Measurements from ENCODE around the gene SSR4.
"Not testable (repeated sequence)": the region's sequence is repeated elsewhere in the genome, so short reads cannot be mapped to it uniquely, and the experiment has no call there.

Gene SSR4

DNA sequence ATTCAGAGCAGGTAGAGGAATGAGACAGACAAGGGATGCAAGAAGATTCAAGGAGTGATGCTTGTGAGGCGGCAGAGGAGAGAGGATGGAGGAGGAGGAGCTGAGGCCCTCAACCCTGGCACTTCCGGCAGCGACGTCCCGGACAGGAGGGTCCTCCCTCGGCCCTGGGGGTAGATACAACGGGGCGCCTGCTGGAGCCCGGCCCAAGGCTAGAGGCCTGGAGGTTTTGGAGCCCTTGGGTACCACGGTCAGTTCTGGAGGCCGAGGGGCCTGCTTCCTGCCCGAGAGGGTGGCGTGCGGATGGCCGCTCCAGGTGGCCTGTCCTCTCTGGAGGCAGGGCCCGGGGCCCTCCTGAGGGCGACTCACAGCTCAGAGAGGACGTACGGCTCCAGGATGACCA is 13.5 kb downstream of the SSR4 start:
- no peak for DNase-seq

DNA sequence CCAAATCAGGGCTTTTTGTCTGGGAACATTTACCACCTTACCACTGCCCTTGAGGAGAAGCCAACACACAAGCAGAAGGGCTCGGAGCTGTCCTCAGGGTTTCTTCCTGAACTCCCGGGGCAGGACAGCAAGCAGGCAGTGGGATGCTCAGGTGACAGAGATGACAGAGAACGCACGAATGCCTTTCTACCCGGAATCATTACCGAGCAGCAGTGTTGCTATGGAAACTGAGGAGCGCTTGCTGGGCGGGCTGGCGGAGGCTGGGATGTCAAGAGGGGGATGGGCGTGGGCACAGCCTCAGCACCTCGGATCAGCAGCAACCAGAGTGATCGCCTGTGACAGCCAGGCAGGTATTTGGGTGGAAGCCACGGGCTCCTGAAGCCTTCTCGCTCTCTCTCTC is 17.8 kb downstream of the SSR4 start:
- DNase-seq = no peak

DNA sequence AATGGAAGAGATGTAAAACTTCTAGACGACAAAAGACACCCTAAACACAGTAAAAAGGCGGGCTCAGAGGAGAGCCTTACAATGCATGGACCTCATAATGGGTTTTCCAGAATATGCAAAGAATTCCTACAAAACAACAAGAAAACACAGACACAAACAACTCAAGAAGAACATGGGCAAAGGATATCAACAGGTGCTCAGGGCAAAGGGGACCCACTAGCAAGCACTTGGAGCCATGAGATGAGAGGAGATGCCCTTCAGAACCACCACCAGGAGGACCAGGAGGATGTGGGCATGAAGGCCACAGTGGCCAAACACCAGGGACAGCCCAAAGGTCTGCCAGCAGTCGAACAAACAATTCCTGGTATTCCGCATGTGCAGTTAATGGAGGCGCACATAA is 18.7 kb downstream of the SSR4 start:
- DNase-seq = no peak

DNA sequence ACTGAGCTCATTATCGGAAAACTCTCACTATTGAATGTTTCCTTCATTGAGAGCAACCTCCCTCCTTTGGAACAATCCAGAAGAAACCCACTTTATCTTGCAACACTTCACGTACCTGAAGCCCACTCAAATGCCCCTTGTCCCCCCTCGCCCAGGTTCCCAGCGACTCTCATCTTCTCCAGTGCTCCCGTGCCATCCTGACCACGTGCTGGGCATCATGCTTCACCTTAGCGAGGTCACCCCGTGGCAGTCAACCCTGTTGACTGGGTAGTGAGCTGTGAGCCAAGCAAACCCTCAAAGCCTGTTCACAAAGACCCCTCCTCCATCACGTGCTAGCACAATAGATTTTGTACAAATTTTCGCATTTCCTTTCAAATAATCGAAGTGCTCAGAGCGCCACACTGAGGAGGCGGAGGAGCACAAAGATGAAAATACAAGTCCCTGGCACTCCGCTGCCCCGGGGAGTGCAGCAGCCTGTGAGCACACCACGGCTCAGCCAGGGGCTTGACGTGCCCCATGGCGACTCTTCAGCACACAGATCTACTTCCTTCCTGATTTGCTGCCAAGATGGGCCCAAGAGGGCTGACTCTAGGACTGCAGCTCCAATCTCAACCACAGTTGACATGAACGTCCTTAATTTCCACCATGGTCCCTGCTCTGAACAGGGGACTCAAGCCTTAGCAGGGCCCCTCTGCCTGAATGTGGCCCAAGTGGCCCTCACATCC is 20.3 kb downstream of the SSR4 start:
- no peak for DNase-seq

DNA sequence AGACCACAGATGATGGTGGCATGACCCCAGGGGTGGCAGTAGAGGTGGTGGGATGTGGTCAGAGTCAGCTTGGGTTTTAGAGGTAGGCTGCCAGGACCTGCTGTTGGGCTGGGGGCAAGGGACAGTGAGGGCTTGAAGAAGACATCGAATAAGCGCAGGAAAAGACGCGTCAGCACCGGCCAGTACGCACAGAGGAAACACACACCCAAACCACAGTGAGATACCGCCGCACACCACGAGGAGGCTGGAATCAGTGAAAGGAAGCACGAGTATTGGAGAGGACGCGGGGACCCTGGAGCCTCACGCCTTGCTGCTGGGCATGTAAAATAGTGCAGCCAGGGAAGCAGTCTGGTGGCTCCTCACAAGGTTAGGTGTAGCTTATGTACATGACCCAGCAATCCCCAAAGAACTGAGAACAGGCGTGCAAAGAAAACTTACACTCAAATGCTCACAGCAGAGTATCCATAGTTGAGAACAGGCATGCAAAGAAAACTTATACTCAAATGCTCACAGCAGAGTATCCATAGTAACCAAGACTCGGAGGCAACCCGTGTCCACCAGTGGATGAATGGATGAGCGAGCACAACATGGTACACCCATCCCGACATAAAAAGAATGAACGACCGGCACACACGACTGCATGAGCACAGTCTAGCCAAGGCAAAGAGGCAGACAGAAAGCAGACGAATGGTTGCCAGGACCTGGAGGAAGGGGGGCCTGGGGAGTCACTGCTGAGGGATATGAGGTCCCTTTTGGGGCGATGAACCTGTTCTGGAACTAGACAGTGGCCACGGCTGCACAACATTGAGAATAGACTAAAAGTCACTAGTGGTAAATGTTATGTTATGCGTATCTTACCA is 22.6 kb downstream of the SSR4 start:
- DNase-seq = no peak

DNA sequence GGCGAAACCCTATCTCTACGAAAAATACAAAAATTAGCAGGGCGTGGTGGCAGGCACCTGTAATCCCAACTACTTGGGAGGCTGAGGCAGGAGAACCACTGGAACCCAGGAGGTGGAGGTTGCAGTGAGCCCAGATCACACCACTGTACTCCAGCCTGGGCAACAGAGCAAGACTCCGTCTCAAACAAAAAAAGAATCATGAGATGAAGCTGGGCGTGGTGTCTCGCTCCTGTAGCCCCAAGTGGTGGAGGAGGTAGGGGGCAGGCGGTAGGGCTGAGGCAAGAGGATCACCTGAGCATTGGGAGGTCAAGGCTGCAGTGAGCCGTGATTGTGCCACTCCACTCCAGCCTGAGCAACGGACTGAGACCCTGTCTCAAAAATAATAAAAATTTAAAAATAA is 23.6 kb downstream of the SSR4 start:
- not testable (repeated sequence) for DNase-seq

DNA sequence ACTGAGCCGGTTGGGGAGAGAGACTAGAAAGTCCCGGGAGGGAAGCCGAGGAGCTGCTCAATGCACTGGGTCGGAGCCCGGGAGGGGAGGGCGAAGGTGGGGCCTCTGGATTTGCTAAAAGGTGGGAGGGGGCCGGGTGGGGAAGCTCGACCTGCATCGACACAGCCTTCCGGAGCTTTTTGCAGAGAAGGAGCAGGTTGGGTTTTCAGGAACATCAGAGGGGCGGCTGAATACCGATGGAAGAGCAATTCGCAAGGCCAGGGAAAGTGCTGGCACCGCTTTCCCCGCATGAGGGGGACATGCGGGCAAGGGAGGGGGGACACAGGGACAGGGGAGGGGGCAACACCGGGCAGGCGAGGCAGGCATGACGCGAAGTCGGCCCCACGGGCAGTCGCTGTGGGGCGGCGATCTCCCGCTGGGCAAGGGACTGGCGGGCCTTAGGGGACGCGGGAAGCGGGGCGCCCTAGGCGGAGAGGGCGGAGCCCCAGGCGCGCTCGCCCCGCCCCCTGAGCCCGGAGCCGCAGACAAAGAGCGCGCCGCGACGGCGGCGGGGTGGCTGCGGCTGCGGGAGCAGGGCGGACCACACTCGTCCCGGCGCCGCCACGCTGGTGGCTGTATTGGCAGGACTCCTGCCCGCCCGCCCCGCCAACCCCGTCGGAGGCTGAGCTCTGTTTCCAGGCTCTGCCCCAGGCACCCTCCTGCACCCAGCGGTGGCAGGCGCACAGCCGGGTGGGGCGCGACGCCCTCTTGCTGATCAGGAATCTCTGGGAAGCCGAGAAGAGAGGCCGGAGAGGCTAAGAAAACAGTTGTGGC is 24.3 kb downstream of the SSR4 start:
- peak; percentile 35 for DNase-seq

DNA sequence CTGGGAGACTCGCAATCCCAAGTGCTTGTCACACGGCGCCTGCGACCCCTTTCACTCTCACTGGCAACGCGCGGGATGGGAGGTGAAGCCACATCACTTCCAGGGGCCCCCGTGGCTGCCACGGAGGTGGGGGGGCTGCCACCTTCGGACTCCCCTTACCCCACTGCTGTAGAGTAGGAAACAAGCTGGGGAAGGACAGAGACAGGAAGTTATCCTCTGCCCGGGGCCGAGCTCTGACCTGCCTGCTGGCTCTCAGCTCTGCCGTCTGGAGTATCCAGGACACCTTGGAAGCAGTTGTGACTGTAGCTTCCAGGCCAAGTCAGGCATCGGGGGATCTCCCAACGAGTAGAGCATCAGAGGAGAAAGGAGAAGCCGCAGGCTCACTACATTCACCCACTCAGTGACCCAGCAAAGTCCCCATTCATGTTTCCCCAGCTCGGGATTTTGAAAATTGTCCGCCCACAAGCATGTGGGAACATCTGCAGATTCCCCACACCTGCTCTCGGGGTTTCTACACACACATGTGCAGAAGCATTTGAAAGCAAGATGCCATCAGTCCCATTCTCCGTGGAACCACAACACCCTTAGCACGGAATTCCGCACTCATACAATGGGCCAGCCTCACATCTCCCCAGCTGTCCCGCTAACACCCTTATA is 25.0 kb downstream of the SSR4 start:
- DNase-seq = no peak

DNA sequence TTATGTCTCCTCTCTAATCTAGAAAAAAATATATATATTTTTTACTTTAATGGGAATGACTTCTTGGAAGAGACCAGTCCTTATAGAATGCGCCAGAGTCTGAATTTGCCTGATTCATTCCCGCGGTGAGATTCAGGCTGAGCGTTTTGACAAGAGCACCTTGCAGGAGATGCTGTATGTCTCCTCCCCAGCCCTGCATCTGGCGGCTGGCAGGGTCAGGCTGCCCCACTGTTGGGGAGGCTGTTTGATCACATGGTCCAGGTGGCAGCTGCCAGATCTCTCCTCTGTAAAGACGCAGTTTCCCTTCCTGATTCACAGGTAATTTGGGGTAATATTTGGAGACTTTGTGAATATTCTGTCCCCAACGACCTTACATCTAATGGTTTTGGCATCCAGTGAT is 26.1 kb downstream of the SSR4 start:
- DNase-seq = no peak

DNA sequence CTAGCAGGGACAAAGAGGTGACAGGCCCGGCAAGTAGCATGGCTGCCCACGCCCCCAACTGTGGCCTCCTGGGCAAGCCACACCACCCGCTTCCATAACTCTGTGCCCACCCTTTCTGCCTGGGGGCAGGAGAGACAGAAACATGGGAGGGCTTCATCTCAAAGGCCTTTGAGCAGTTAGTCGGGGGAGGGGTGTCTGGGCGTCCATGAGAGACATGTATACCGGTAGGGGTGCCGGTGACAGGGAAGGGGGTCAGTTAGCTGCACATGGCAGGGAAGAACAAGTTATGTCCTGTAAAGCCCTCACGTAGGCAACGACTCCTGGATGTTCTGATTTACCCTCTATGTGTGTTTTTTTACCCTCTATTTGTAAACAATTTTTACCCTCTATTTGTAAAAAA is 26.6 kb downstream of the SSR4 start:
- DNase-seq = no peak

DNA sequence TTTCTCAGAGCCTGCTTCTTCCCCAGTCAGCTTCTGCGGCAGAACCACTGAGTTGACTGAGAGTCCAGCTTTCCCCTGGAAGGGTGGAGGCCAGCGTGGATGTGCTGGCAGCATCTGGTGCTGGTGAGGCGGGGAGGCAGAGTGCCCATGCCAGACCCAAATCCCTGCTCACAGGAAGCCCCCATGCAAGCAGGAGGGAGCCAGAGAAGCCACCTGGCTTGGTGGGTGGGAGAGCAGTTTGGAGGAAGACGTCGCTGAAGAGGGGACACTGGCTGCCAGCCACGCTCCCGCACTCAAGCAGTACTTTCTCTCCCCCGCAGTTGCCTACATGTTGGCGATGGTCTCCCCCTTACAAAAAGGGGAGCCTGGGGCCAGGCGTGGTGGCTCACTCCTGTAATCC is 29.9 kb downstream of the SSR4 start:
- no peak for DNase-seq

DNA sequence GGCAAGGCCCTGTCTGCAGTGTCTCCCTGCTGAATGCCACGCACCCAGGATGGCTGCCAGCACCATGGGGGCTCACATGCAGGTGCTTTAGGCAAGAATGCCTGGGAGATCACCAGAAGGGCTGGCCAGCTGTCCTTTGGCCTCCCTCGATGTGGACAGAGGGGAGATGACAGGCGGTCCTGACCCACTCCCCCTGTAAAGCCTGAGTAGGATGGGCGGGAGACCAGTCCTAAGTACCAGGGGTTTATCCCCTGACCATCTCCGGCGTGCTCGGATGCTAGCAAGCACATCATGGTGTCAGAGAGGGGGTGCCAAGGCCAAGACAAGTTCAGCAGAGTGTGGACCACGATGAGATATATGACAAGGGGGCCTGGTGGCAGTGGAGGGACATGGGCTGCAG is 30.6 kb downstream of the SSR4 start:
- no peak for DNase-seq

DNA sequence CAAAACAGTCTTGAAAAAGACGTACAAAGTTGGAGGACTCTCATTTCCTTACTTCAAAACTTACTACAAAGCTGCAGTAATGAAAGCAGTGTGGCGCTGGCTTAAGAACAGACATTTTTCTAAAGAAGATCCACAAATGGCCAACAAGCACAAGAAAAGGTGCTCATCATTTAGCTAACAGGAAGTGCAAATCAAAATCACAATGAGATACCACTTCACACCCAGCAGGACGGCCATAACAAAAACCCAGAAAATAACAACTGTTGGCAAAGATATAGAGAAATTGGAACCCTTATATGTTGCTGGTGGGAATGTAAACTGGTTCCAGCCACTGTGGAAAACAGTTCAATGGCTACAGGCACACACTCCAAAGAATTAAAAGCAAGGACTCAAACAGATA is 32.5 kb downstream of the SSR4 start:
- no peak for DNase-seq

DNA sequence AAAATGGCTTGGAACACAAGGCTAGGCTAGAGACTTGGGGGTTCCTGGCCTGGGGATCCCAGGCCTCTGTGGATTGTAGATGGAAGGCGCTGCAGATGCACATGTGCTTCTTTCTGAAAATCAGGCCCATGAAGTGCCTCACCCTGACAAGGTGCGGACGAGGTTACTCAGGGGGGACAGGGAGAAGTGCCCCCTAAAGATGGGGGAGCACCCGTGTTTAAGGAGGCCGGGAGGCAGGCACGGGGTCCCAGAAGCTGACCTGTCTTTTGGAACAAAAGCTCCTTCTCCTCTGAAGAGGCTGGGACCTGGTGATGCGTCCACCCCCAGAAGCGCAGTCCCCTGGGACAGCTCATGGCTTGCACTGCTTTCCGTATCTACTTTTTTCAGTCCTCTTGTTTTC is 33.4 kb downstream of the SSR4 start:
- DNase-seq = no peak

DNA sequence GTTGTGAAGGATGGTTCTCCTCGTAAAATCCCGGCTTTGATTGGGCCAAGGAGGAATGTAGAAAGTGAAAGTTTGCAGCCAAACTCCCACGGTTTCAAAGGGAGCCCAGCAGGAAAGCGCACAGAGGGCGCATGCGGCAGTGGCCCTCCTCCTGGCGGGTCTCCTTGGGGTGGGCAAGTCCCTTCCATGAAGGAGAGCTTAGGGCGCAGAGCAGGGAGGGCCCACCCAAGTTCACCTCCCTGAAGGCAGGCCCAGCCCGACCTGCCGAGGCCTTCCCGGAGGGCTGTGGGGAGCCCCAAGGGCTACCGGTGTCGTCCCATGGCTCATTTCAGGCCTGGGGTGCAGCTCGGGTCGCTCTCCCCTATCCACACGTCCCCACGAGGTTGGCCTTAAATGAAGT is 33.8 kb downstream of the SSR4 start:
- DNase-seq = no peak

DNA sequence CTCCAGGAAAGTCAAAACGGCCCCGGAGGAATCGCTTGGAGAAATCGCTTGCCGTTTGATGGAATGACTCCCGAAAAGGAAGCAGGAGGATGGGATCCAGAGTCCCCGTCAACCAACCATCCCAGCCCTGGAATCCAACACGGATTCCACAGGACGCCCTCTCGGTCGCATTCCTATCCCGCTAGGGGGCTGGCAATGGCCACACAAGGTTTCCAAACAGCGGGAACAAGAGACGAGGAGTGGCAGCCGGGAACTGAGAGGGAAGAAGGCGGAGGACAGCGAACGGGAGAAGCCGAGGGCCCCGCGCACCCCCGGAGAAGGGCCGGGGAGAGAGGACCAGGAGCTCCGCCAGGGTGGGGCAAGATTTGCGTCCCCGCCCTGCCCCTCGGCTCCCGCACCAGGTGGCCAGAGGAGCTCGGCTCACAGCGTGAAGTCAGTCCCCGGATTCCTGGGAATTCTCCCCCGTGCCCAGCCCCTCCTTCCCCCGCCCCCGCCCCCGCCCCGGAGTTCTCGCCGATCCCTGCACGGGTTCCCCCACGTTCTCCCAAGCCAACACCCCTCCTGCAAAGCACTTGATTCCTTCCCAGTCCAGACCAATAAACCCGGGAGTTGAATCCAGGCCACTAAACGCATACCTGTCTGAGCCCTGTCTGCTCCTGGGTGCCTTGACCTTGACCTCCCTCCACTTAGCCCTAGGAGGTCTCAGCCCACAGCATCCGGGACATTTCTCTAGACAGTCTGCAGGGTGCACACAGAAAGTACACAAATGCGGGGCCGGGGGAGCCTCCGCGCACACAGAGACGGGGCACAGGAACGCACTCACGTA is 34.5 kb downstream of the SSR4 start:
- no peak for DNase-seq

DNA sequence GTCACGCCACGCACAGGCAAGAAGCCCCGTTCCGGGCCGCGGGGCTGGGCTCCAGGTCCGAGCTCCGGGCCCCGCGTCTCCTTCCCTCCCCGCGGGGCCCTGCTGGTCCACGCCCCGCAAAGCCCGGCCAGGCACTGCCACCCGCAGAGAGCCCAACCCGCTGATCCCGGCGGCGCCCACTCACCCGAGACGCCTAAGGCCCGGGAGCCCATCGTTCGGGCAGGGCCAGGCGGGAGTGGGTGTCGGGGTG is 35.0 kb downstream of the SSR4 start:
- no peak for DNase-seq

DNA sequence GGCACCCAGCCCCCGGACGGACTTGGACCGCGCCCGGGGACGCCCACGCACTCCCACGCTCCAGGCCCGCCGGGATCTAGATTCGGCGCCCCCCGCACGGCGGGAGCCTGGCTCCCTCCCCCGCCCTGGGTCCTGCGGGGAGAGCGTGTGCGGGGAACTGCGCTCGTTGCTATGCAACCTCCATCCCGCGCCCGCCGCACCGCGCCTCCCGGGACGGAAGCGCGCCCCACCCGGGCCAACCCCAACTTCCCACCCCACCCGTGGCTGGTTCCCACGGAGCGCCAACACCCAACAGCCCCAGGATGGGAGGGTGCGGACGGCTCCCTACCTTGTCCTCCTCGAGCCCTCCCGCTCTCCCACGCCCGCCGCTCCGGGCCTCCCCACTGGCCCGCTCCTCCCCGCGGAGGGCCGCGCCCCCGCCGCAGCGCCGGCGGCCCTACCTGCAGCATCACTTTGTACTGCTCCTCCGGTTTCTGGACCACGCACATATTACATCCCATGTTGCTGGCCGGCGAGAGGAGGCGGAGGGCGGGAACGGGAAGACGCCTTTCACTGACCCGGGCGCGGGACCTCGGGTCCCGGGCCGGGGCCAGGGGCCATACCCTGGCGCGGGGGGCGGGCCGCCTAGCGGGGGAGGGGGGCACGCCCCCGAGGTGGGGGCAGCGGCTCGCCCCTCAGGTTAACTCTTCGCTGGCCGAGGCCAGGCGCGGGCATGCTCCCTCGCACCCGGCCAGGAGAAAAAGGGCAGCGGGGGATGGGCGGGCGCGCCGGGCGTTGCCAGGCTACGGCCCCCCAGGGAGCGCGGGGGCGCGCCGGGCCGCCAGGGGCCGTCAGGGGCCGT is 35.6 kb downstream of the SSR4 start, which contains the start of gene PDZD4:
TSS of gene PDZD4 (minus strand) at position 746 of the 841 bp plus-strand sequence. CDS start at position 500, 246 bp downstream.
- no peak for DNase-seq

DNA sequence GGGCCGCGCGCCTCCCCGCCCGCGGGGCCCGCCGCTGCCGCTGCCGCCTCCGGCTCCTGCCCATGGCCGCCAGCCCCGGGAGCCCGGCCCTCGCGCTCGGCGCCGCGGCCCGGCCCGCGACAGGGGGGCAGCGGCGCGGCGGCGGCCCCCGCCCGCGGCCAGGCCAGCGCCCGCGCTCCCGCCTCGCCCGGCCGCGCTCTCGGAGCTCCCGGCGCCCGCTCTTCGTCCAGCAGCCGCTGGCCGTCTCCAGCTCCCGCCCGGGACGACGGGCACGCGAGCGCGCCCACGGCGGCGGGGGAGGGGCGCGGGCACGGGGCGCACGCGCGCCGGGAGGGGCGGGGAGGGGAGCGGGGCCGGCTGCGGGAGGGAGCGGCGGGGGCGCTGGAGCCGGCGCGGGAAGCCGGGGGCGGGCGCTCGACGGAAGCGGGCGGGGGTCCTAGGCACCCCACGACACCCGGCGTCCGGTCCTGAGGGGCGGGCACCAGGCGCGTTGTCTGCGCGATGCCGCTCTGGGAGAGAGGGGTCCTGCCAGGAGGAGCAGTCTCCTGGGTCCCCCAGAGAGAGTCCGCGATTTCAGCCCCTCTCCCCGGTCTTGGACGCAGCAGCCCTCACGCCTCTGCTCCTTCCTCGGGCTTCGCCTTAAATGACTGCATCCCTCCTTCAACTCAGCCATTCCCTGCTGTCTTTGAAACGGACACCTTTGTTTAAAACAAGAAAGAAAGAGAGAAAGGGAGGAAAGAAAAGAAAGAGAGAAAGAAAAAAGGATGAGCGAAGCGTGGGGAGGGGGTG is 36.4 kb downstream of the SSR4 start:
- no peak for DNase-seq

DNA sequence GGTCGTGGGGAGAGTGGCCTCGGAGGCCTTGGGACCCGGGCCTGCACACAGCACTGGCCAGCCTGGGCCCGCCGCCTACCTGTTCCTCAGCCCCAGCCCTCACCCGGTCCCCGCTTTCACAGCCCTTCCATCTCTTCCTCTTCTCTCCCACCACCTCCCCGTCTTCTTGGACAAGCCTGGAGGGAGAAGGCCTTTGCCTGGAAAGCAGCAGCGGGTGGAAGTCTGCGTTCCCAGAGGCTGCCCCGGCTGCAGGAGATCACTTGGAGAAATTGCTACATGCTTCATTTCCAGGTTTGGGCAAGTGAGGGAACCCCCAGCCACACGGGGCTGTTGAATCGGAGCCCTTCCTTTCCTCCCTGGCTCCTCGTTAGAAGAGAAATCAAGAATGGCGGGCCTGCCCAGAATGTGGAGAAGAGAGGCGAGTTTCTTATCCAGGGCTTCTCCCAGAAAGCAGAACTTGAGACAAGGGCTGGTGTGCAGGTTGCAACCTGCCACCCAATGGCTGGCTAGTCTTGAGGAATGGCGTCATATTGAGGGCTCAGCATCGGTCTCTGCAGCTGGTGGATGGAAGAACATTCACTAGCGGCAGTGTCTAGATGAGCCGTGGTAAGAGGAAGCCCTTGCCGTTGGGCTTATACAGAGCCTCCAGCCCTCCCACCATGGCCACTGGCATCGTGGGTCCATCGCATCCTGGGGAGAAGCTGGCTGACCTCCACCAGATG is 37.1 kb downstream of the SSR4 start:
- no peak for DNase-seq
